ENCODE measurements around the gene PLXNB3.

GRCh38 chrX:153780678-153781427, 16.8 kb downstream of the PLXNB3 start, which contains the start of gene SRPK3:
- TF ChIP-seq, protein P1, sequence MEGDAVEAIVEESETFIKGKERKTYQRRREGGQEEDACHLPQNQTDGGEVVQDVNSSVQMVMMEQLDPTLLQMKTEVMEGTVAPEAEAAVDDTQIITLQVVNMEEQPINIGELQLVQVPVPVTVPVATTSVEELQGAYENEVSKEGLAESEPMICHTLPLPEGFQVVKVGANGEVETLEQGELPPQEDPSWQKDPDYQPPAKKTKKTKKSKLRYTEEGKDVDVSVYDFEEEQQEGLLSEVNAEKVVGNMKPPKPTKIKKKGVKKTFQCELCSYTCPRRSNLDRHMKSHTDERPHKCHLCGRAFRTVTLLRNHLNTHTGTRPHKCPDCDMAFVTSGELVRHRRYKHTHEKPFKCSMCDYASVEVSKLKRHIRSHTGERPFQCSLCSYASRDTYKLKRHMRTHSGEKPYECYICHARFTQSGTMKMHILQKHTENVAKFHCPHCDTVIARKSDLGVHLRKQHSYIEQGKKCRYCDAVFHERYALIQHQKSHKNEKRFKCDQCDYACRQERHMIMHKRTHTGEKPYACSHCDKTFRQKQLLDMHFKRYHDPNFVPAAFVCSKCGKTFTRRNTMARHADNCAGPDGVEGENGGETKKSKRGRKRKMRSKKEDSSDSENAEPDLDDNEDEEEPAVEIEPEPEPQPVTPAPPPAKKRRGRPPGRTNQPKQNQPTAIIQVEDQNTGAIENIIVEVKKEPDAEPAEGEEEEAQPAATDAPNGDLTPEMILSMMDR (IDR thresholded peaks at IDR 0.05), result no peak
- TF ChIP-seq ZFX (IDR thresholded peaks at IDR 0.05; ENCODE audit: borderline replicate concordance), result no peak

Measured in 22Rv1 (cell line).